Activated T-cell treated with anti-CD3 and anti-CD28 coated beads for 4 hours (primary cell): Measurements from ENCODE around the gene SNRPD1.
"Not testable (repeated sequence)": the region's sequence is repeated elsewhere in the genome, so short reads cannot be mapped to it uniquely, and the experiment has no call there.

Source experiments
- DNase-seq: peaks from one replicate; pipeline ENCODE4 v3.0.0-alpha.2; 2020

Gene SNRPD1

GRCh38 chr18:21638822-21639221, 26.7 kb downstream of the SNRPD1 start:
- no peak for DNase-seq

- DNase-seq: not testable (repeated sequence)
Measured at GRCh38 chr18:21640375-21640774, 28.3 kb downstream of the SNRPD1 start.

GRCh38 chr18:21650311-21650710, 38.2 kb downstream of the SNRPD1 start:
- no peak for DNase-seq

GRCh38 chr18:21652073-21652472, 40.0 kb downstream of the SNRPD1 start:
- DNase-seq: no peak

GRCh38 chr18:21653361-21653760, 41.2 kb downstream of the SNRPD1 start:
- no peak for DNase-seq

- DNase-seq: no peak
Measured at GRCh38 chr18:21656402-21656801, 44.3 kb downstream of the SNRPD1 start.

- no peak for DNase-seq
Measured at GRCh38 chr18:21660078-21660477, 48.0 kb downstream of the SNRPD1 start.

- no peak for DNase-seq
Measured at GRCh38 chr18:21662581-21662980, 50.5 kb downstream of the SNRPD1 start.

GRCh38 chr18:21663578-21663977, 51.5 kb downstream of the SNRPD1 start:
- no peak for DNase-seq

GRCh38 chr18:21664069-21664468, 52.0 kb downstream of the SNRPD1 start:
- DNase-seq: no peak

- no peak for DNase-seq
Measured at GRCh38 chr18:21669736-21670285, 57.7 kb downstream of the SNRPD1 start.

- DNase-seq: no peak
Measured at GRCh38 chr18:21672521-21673267, 60.6 kb downstream of the SNRPD1 start.

- DNase-seq: not testable (repeated sequence)
Measured at GRCh38 chr18:21675354-21675753, 63.2 kb downstream of the SNRPD1 start.

GRCh38 chr18:21678859-21679258, 66.7 kb downstream of the SNRPD1 start:
- DNase-seq: no peak

- no peak for DNase-seq
Measured at GRCh38 chr18:21680161-21680560, 68.0 kb downstream of the SNRPD1 start.

- no peak for DNase-seq
Measured at GRCh38 chr18:21682371-21683051, 70.4 kb downstream of the SNRPD1 start.
